ENCODE measurements around the gene MINAR1. TPM values are rescaled to one million over a fixed set of nuclear protein-coding genes. Genes with fewer than 3 reads are reported as not detected.

The MINAR1 gene
- total and polyA plus RNA-seq, 2 of the 13 experiments (the other 11 are each of a cell fraction or from before 2014, with no cell fraction given) = 0.15 to 0.16 TPM

DNA sequence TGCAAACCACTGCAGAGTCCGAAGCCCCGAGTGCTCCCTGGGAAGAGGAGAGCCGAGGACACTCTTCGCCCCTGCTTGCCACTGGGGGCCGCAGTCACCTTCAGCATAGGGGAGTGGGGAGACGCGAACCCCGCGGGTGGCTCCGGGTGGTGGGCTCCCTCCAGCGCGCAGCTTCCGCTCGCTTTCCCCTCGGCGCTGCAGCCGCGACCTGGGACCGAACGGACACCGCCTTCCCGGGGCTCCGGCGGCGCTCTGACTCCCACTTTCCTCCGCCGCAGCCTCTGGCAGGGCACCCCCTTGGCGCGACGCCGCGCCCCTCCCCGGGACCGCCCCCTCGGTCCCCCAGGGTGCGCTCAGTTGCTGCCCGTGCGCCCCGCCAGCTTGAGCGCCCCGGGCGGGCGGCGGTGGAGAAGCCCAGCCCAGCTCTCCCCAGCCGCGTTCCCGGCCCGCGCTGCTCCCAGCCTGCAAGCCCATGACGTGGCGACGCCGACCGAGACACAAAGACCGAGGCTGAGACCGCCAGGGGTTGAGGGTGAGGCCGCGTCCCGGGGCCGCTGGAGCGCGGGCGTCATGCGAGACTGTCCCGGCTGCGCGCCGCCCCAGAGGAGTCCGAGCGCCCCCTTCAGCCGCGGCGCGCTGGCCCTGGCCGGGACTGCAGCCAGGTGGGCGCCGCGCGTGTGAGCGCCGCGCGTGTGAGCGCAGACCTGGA lies at the start of gene MINAR1 (continued):
- TF ChIP-seq, protein P1, sequence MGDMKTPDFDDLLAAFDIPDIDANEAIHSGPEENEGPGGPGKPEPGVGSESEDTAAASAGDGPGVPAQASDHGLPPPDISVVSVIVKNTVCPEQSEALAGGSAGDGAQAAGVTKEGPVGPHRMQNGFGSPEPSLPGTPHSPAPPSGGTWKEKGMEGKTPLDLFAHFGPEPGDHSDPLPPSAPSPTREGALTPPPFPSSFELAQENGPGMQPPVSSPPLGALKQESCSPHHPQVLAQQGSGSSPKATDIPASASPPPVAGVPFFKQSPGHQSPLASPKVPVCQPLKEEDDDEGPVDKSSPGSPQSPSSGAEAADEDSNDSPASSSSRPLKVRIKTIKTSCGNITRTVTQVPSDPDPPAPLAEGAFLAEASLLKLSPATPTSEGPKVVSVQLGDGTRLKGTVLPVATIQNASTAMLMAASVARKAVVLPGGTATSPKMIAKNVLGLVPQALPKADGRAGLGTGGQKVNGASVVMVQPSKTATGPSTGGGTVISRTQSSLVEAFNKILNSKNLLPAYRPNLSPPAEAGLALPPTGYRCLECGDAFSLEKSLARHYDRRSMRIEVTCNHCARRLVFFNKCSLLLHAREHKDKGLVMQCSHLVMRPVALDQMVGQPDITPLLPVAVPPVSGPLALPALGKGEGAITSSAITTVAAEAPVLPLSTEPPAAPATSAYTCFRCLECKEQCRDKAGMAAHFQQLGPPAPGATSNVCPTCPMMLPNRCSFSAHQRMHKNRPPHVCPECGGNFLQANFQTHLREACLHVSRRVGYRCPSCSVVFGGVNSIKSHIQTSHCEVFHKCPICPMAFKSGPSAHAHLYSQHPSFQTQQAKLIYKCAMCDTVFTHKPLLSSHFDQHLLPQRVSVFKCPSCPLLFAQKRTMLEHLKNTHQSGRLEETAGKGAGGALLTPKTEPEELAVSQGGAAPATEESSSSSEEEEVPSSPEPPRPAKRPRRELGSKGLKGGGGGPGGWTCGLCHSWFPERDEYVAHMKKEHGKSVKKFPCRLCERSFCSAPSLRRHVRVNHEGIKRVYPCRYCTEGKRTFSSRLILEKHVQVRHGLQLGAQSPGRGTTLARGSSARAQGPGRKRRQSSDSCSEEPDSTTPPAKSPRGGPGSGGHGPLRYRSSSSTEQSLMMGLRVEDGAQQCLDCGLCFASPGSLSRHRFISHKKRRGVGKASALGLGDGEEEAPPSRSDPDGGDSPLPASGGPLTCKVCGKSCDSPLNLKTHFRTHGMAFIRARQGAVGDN (CRISPR knock-in tag; IDR thresholded peaks at IDR 0.05) = peak; percentile 26; the same call in 1 of the 2 replicates
- 0 out of 2 replicates have a peak, but pooled peaks have one; percentile 37 for TF ChIP-seq DNMT1 (CRISPR knock-in tag; IDR thresholded peaks at IDR 0.05)

DNA sequence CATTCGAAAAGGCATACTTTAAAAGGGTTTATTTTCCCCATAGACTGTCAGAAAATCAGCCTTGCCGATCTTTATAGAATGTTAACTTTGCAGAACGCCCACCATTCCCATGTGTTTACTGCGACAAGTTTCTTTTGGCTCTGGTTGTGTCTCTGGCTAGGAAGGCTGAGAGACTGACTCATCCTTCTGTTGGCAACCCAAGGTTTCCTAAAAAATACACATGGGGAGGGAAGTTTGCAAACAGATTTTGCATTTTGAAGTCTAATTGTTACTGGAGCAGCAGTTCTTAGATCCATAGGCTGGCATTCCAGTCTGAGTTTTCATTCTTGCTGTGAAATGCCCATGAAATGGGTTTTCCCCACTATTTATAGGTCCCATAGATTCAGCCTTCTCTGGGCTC lies 37.9 kb upstream of the MINAR1 start:
- no peak overlapping the region for H3K4me3 ChIP-seq (replicated peaks in 1 of 3; ENCODE audit: insufficient read depth in 1 of 3, low read depth in 2 of 3, low read length in 3 of 3)
- BruUV-seq (replicated peaks) = no TSS peak
- CTCF ChIA-PET (ENCODE audit: low intra/inter-chr PET ratio, low total read pairs) = no interaction called here
- TF ChIP-seq ZNF451 (CRISPR knock-in tag; IDR thresholded peaks at IDR 0.05) = no peak
- TF ChIP-seq, protein P2, sequence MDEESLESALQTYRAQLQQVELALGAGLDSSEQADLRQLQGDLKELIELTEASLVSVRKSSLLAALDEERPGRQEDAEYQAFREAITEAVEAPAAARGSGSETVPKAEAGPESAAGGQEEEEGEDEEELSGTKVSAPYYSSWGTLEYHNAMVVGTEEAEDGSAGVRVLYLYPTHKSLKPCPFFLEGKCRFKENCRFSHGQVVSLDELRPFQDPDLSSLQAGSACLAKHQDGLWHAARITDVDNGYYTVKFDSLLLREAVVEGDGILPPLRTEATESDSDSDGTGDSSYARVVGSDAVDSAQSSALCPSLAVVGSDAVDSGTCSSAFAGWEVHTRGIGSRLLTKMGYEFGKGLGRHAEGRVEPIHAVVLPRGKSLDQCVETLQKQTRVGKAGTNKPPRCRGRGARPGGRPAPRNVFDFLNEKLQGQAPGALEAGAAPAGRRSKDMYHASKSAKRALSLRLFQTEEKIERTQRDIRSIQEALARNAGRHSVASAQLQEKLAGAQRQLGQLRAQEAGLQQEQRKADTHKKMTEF (CRISPR knock-in tag; IDR thresholded peaks at IDR 0.05) = no peak
- TF ChIP-seq, protein P3, sequence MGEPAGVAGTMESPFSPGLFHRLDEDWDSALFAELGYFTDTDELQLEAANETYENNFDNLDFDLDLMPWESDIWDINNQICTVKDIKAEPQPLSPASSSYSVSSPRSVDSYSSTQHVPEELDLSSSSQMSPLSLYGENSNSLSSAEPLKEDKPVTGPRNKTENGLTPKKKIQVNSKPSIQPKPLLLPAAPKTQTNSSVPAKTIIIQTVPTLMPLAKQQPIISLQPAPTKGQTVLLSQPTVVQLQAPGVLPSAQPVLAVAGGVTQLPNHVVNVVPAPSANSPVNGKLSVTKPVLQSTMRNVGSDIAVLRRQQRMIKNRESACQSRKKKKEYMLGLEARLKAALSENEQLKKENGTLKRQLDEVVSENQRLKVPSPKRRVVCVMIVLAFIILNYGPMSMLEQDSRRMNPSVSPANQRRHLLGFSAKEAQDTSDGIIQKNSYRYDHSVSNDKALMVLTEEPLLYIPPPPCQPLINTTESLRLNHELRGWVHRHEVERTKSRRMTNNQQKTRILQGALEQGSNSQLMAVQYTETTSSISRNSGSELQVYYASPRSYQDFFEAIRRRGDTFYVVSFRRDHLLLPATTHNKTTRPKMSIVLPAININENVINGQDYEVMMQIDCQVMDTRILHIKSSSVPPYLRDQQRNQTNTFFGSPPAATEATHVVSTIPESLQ (CRISPR knock-in tag; conservative IDR thresholded peaks at IDR 0.05) = no peak
- no peaks in the 10 kb centered on the region for H3K4me1 ChIP-seq (ENCODE audit: insufficient read depth, low read length)
- H3K36me3 ChIP-seq (replicated peaks in 1 of 2; ENCODE audit: control insufficient read depth in 1 of 2, insufficient read depth in 2 of 2, low read length in 2 of 2) = no peaks in the 10 kb centered on the region
- POLR2A ChIA-PET = no interaction called here
- no peak for ATAC-seq
- no peaks in the 10 kb centered on the region for H3K79me2 ChIP-seq (ENCODE audit: insufficient read depth, low read length)
- H3K9ac ChIP-seq (ENCODE audit: insufficient read depth, low read depth, low read length) = no peak overlapping the region
- no peak for FAIRE-seq
- 73% methylated on average over 4 of the region's 4 CpGs for WGBS (ENCODE audit: low lambda C conversion rate)
- no peaks in the 10 kb centered on the region for H3K27me3 ChIP-seq (ENCODE audit: control insufficient read depth in 1 of 2, insufficient read depth in 2 of 2, low read length in 2 of 2)
- no peaks in the 10 kb centered on the region for H3K9me3 ChIP-seq (ENCODE audit: low read length)
- H3K27ac ChIP-seq (ENCODE audit: extremely low read length, insufficient read depth, low read length) = no peak overlapping the region
- no peak overlapping the region for H2AFZ ChIP-seq (ENCODE audit: low read length)
- no peak overlapping the region for H3K4me2 ChIP-seq (ENCODE audit: low read depth, low read length)
- intact Hi-C loops (cut with micrococcal nuclease; ENCODE audit: unreplicated experiment) (no loop called here), in situ Hi-C loops (cut with HindIII; ENCODE audit: extremely low pct_ligation_motif_present, low pct_unique_long_range_greater_than_20kb) (no loop called here)
- no peak for DNase-seq (ENCODE audit: low spot score)
- no peaks in the 10 kb centered on the region for H4K20me1 ChIP-seq (ENCODE audit: insufficient read depth, low read length)
